H9 (cell line): ENCODE measurements around the gene DPP7. TPM values are rescaled to one million over a fixed set of nuclear protein-coding genes. Genes with fewer than 3 reads are reported as not detected.

ENCODE experiments used
- DNase-seq: peaks from one replicate; pipeline ENCODE4 v3.0.0-alpha.2; 2017
- H2AFZ ChIP-seq: one replicate; pipeline ENCODE4 v1.6.1; 2013; ENCODE audit warnings: mild to moderate bottlenecking, low read length, control low read depth, moderate library complexity
- H2AK5ac ChIP-seq: 2 replicates; pipeline ENCODE4 v1.6.1; 2013; ENCODE audit warnings: low read length, control low read depth, mixed read lengths; ENCODE audit not compliant: insufficient read length
- H2BK120ac ChIP-seq: one replicate; pipeline ENCODE4 v1.6.1; 2013; ENCODE audit warnings: low read depth, mild to moderate bottlenecking, low read length, control low read depth, inconsistent platforms; ENCODE audit not compliant: poor library complexity, severe bottlenecking
- H2BK12ac ChIP-seq: 2 replicates; pipeline ENCODE4 v1.6.1; 2013; ENCODE audit warnings: low read length, control low read depth, mixed read lengths, low read depth; ENCODE audit not compliant: insufficient read length
- H2BK15ac ChIP-seq: 2 replicates; pipeline ENCODE4 v1.6.1; 2013; ENCODE audit warnings: low read depth, low read length, control low read depth
- H2BK20ac ChIP-seq: one replicate; pipeline ENCODE4 v1.6.1; 2013; ENCODE audit warnings: low read depth, mild to moderate bottlenecking, low read length, control low read depth, inconsistent platforms; ENCODE audit not compliant: poor library complexity, severe bottlenecking
- H2BK5ac ChIP-seq: 2 replicates; pipeline ENCODE4 v1.6.1; 2013; ENCODE audit warnings: low read length, control low read depth, mixed read lengths; ENCODE audit not compliant: insufficient read length
- H3K14ac ChIP-seq: 2 replicates; pipeline ENCODE4 v1.6.1; 2013; ENCODE audit warnings: low read length, control low read depth; ENCODE audit not compliant: insufficient read depth
- H3K18ac ChIP-seq: 2 replicates; pipeline ENCODE4 v1.6.1; 2013; ENCODE audit warnings: low read depth, mild to moderate bottlenecking, mixed read lengths, low read length, control low read depth; ENCODE audit not compliant: insufficient read length
- H3K23ac ChIP-seq: 2 replicates; pipeline ENCODE4 v1.6.1; 2013; ENCODE audit warnings: low read length, control low read depth, mixed read lengths, low read depth; ENCODE audit not compliant: insufficient read length
- H3K23me2 ChIP-seq: 2 replicates; pipeline ENCODE4 v1.6.1; 2013; ENCODE audit warnings: low read depth, mild to moderate bottlenecking, mixed read lengths, low read length, control low read depth; ENCODE audit not compliant: insufficient read length, poor library complexity, severe bottlenecking
- H3K27ac ChIP-seq: 2 replicates; pipeline ENCODE4 v1.5.1; 2013; ENCODE audit warnings: low read length, control low read depth, mixed read lengths, low read depth; ENCODE audit not compliant: insufficient read length
- H3K27me3 ChIP-seq: 2 replicates; pipeline ENCODE4 v1.6.1; 2013; ENCODE audit warnings: low read length, control low read depth, inconsistent platforms; ENCODE audit not compliant: insufficient read depth
- H3K4ac ChIP-seq: 2 replicates; pipeline ENCODE4 v1.6.1; 2013; ENCODE audit warnings: low read depth, mild to moderate bottlenecking, control low read depth, inconsistent platforms, low read length, moderate library complexity
- H3K4me1 ChIP-seq: 2 replicates; pipeline ENCODE4 v1.6.1; 2013; ENCODE audit warnings: low read length, control low read depth, inconsistent platforms; ENCODE audit not compliant: insufficient read depth
- H3K4me2 ChIP-seq: 2 replicates; pipeline ENCODE4 v1.6.1; 2013; ENCODE audit warnings: low read length, control low read depth, mixed read lengths; ENCODE audit not compliant: insufficient read length, insufficient read depth
- H3K56ac ChIP-seq: 2 replicates; pipeline ENCODE4 v1.6.1; 2013; ENCODE audit warnings: low read depth, mild to moderate bottlenecking, mixed read lengths, low read length, control low read depth; ENCODE audit not compliant: insufficient read length
- H3K79me1 ChIP-seq: 2 replicates; pipeline ENCODE4 v1.6.1; 2013; ENCODE audit warnings: low read depth, mild to moderate bottlenecking, moderate library complexity, low read length, control low read depth, inconsistent platforms; ENCODE audit not compliant: insufficient read depth, poor library complexity, severe bottlenecking
- H3K79me2 ChIP-seq: 2 replicates; pipeline ENCODE4 v1.6.1; 2013; ENCODE audit warnings: low read length, control low read depth, inconsistent platforms; ENCODE audit not compliant: insufficient read depth
- H3K9ac ChIP-seq: 2 replicates; pipeline ENCODE4 v1.6.1; 2013; ENCODE audit warnings: low read length, control low read depth, mixed read lengths; ENCODE audit not compliant: insufficient read length; ENCODE audit errors: extremely low read depth
- H3K9me3 ChIP-seq: one replicate; pipeline ENCODE4 v1.6.1; 2013; ENCODE audit warnings: low read depth, low read length, inconsistent platforms; ENCODE audit not compliant: control insufficient read depth
- H3T11ph ChIP-seq: one replicate; pipeline ENCODE4 v1.6.1; 2013; ENCODE audit warnings: mild to moderate bottlenecking, low read length, control low read depth, inconsistent platforms
- H4K20me1 ChIP-seq: one replicate; pipeline ENCODE4 v1.6.1; 2013; ENCODE audit not compliant: control insufficient read depth, insufficient read length, insufficient read depth
- H4K5ac ChIP-seq: 2 replicates; pipeline ENCODE4 v1.6.1; 2013; ENCODE audit warnings: low read depth, mild to moderate bottlenecking, mixed read lengths, low read length, control low read depth; ENCODE audit not compliant: insufficient read length
- H4K8ac ChIP-seq: replicated peaks from 2 replicates; pipeline ENCODE4 v1.6.1; 2013; ENCODE audit warnings: low read length, control low read depth, mixed read lengths, low read depth; ENCODE audit not compliant: insufficient read length
- H4K91ac ChIP-seq: 2 replicates; pipeline ENCODE4 v1.6.1; 2013; ENCODE audit warnings: low read depth, mild to moderate bottlenecking, moderate library complexity, mixed read lengths, low read length, control low read depth; ENCODE audit not compliant: insufficient read length
- H3K27ac Mint-ChIP-seq, 3 experiments: 2 replicates in 2 of 3; 3 replicates in 1 of 3; pipeline ENCODE4 v1.8.0; 2020 to 2021; ENCODE audit warnings: mixed read lengths in 3 of 3, mild to moderate bottlenecking in 1 of 3, moderate library complexity in 1 of 3
- H3K27me3 Mint-ChIP-seq: 2 replicates; pipeline ENCODE4 v1.8.0; 2021; ENCODE audit warnings: low read depth, mild to moderate bottlenecking, moderate library complexity, mixed read lengths
- H3K36me3 Mint-ChIP-seq, 3 experiments: 2 replicates in 2 of 3; 3 replicates in 1 of 3; pipeline ENCODE4 v1.8.0; 2020 to 2021; ENCODE audit warnings: low read depth in 3 of 3, mixed read lengths in 3 of 3; ENCODE audit not compliant: insufficient read depth in 1 of 3
- H3K4me1 Mint-ChIP-seq, 2 experiments: 2 replicates each; pipeline ENCODE4 v1.8.0; 2020; ENCODE audit warnings: mixed read lengths in 2 of 2
- H3K4me3 Mint-ChIP-seq, 2 experiments: 2 replicates in 1 of 2; 3 replicates in 1 of 2; pipeline ENCODE4 v1.8.0; 2020 to 2021; ENCODE audit warnings: mild to moderate bottlenecking in 2 of 2, mixed read lengths in 2 of 2, moderate library complexity in 1 of 2
- H3K9me3 Mint-ChIP-seq, 2 experiments: 2 replicates in 1 of 2; 3 replicates in 1 of 2; pipeline ENCODE4 v1.8.0; 2020; ENCODE audit warnings: mild to moderate bottlenecking in 2 of 2, mixed read lengths in 2 of 2, moderate library complexity in 1 of 2
- CTCF ChIP-seq: fragments of 200-600 bp; sonication (generic); conservative IDR thresholded peaks from 3 replicates; pipeline ENCODE4 v1.8.0; 2021; ENCODE audit warnings: antibody characterized with exemption, mild to moderate bottlenecking
- WGBS: extraction: QIAGEN DNeasy Blood & Tissue Kit; methylation state at CpG from one replicate; pipeline ENCODE4 v1.1.7; 2013; ENCODE audit warnings: missing lambda C conversion rate, low lambda C conversion rate, mixed read lengths; ENCODE audit not compliant: insufficient read length; ENCODE audit errors: extremely low coverage; 5-methylcytosine and 5-hydroxymethylcytosine counted together
- total RNA-seq: library from RNA; stranded (reverse); gene quantifications from 2 replicates; pipeline ENCODE4 v1.2.1, GENCODE V29; 2021

DPP7 gene
- total RNA-seq, 1 experiment from 2014 or later: 29.4 TPM

- no CpG with 5 or more reads among the region's 24 CpGs for WGBS
- H3K27me3 Mint-ChIP-seq: peaks cover 44% of the 10 kb centered on the region
- H3K36me3 Mint-ChIP-seq: no peaks in the 10 kb centered on the region; a peak in 1 of 7 replicates
These were observed 34.0 kb downstream of the DPP7 start for GRCh38 chr9:137080260-137081122.

More at GRCh38 chr9:137080260-137081122, 34.0 kb downstream of the DPP7 start:
- peaks cover 17% of the 10 kb centered on the region for H3K23me2 ChIP-seq
- no peak overlapping the region for H3K14ac ChIP-seq
- no peak overlapping the region for H3K9ac ChIP-seq
- H4K20me1 ChIP-seq: peaks cover 3% of the 10 kb centered on the region
- H2BK120ac ChIP-seq: no peak overlapping the region
- H4K91ac ChIP-seq: no peak overlapping the region
- no peaks in the 10 kb centered on the region; the same call in 1 of the 2 replicates for H3K4me1 ChIP-seq
- H2AFZ ChIP-seq: no peak overlapping the region
- no peak overlapping the region for H2BK12ac ChIP-seq
- no peak overlapping the region for H3K56ac ChIP-seq
- no peak overlapping the region for H3T11ph ChIP-seq
- no peaks in the 10 kb centered on the region for H3K79me1 ChIP-seq
- no peak overlapping the region for H2BK5ac ChIP-seq
- no peak overlapping the region for H2AK5ac ChIP-seq
- peaks cover 8 to 20% of the 10 kb centered on the region in 2 experiments for H3K4me1 Mint-ChIP-seq
- no peak overlapping the region for H3K27ac Mint-ChIP-seq
- no peaks in the 10 kb centered on the region for H3K9me3 ChIP-seq
- no peak for TF ChIP-seq CTCF
- no peak overlapping the region for H4K8ac ChIP-seq
- no peak overlapping the region for H3K18ac ChIP-seq
- H3K4me3 Mint-ChIP-seq: 0 out of 5 replicates have a peak overlapping the region, but pooled peaks of 1 of the 2 experiments have one; percentile 38
- no peak overlapping the region for H4K5ac ChIP-seq
- H2BK20ac ChIP-seq: no peak overlapping the region
- peaks cover 7% of the 10 kb centered on the region; the same call in 1 of the 2 replicates for H3K27me3 ChIP-seq
- no peaks in the 10 kb centered on the region for H3K9me3 Mint-ChIP-seq
- no peak overlapping the region for H3K23ac ChIP-seq
- no peak overlapping the region for H3K4ac ChIP-seq
- no peak overlapping the region for H3K27ac ChIP-seq
- DNase-seq: no peak
- no peak overlapping the region for H3K4me2 ChIP-seq
- no peak overlapping the region for H2BK15ac ChIP-seq
- no peaks in the 10 kb centered on the region for H3K79me2 ChIP-seq
